A673 (cell line): ENCODE results near the gene UBE2E3. TPM values are rescaled to one million over a fixed set of nuclear protein-coding genes. Genes with fewer than 3 reads are reported as not detected.
"Not testable (repeated sequence)": the region's sequence is repeated elsewhere in the genome, so short reads cannot be mapped to it uniquely, and the experiment has no call there.

Experiments
- BruUV-seq: library from RNA; stranded (reverse); fragments of 400-500 nt; replicated peaks from 2 replicates; lab custom pipeline; 2021; lab: Mats Ljungman, UMichigan
- CTCF ChIA-PET: fragments of 300-600 bp; sonication (Branson Sonifier 250); formaldehyde crosslinking; loops from one replicate; lab custom pipeline; 2022; ENCODE audit warnings: antibody characterized with exemption; lab: Charles Lee
- POLR2A ChIA-PET: fragments of 300-600 bp; sonication (Branson Sonifier 250); formaldehyde crosslinking; loops from one replicate; lab custom pipeline; 2022; ENCODE audit warnings: antibody characterized with exemption; ENCODE audit not compliant: low non-redundant PET; lab: Charles Lee
- DNase-seq: peaks from one replicate; pipeline ENCODE4 v3.0.0-alpha.2; 2015; ENCODE audit warnings: low spot score
- H3K27ac ChIP-seq: fragments of 200-600 bp; sonication (generic); 2 replicates; pipeline ENCODE4 v1.5.1; 2016; ENCODE audit warnings: mixed run types, low read depth, mild to moderate bottlenecking, mixed read lengths, antibody characterized with exemption, low read length; ENCODE audit not compliant: poor library complexity, severe bottlenecking
- H3K27me3 ChIP-seq: fragments of 200-600 bp; sonication (generic); replicated peaks from 2 replicates; pipeline ENCODE4 v1.6.1; 2017; ENCODE audit warnings: mixed run types, low read depth, mild to moderate bottlenecking, mixed read lengths, antibody characterized with exemption, low read length; ENCODE audit not compliant: insufficient read depth, poor library complexity
- H3K36me3 ChIP-seq: fragments of 200-600 bp; sonication (generic); 2 replicates; pipeline ENCODE4 v1.6.1; 2016; ENCODE audit warnings: mixed run types, mild to moderate bottlenecking, mixed read lengths, antibody characterized with exemption, low read length; ENCODE audit not compliant: insufficient read depth, poor library complexity, severe bottlenecking
- H3K4me1 ChIP-seq: fragments of 200-600 bp; sonication (generic); 2 replicates; pipeline ENCODE4 v1.6.1; 2017; ENCODE audit warnings: mixed run types, mild to moderate bottlenecking, mixed read lengths, antibody characterized with exemption, low read length; ENCODE audit not compliant: insufficient read depth, poor library complexity, severe bottlenecking
- H3K4me3 ChIP-seq: fragments of 200-600 bp; sonication (generic); 2 replicates; pipeline ENCODE4 v1.5.1; 2016; ENCODE audit warnings: low read depth, mixed run types, mild to moderate bottlenecking, mixed read lengths, low read length; ENCODE audit not compliant: poor library complexity, severe bottlenecking
- H3K9me3 ChIP-seq: fragments of 200-600 bp; sonication (generic); 2 replicates; pipeline ENCODE4 v1.6.1; 2016; ENCODE audit warnings: mixed run types, low read depth, mild to moderate bottlenecking, mixed read lengths, antibody characterized with exemption, low read length; ENCODE audit not compliant: poor library complexity, severe bottlenecking
- EZH2 ChIP-seq: fragments of 200-600 bp; sonication (generic); IDR thresholded peaks from 2 replicates; pipeline ENCODE4 v1.6.1; 2017; ENCODE audit warnings: borderline replicate concordance, low read depth, mild to moderate bottlenecking, mixed read lengths, antibody characterized with exemption, low read length; ENCODE audit not compliant: poor library complexity, severe bottlenecking
- intact Hi-C: fragments of 100-400 bp; cut with micrococcal nuclease; formaldehyde crosslinking; loops from one replicate; pipeline ENCODE4 v1.10.0; 2022; ENCODE audit not compliant: unreplicated experiment
- total RNA-seq: library from RNA; stranded (reverse); gene quantifications from 2 replicates; pipeline ENCODE4 v1.2.3, GENCODE V29; 2021
- TF ChIP-seq, protein P1 (sequence below): fragments of 300-800, 200-600 bp; sonication (generic); conservative IDR thresholded peaks from 2 replicates; pipeline ENCODE4 v1.5.1; 2017; ENCODE audit warnings: low read depth, mild to moderate bottlenecking, antibody characterized with exemption, low read length, moderate library complexity, mixed read lengths

The UBE2E3 gene
- total RNA-seq, 1 experiment from 2014 or later: 103 TPM

DNA sequence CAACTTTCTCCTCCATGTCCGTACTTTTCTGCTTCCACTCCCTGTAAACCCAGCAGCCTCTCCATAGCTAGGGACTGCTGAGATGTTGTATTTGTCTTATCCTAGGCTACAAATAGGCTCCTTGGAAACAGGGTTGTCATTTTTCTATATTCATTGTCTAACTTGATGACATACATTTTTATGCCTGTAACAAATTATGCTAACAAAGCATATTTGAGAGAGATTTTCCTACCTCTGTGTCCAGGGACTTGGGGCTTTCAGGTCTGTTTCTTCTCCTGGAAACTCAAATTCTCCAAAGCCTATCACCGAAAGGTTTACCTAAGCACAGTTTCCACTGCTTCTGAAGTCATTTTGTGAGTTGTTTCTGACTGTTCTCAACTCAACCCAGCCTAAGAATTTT, 102.7 kb downstream of the UBE2E3 start:
- Histone ChIP-seq H3K4me1 (no peaks in the 10 kb centered on the region), H3K4me3 (no peak overlapping the region), H3K27me3 (no peaks in the 10 kb centered on the region), H3K27ac (no peak overlapping the region), H3K9me3 (no peaks in the 10 kb centered on the region), H3K36me3 (no peaks in the 10 kb centered on the region)
- ChIA-PET CTCF (no interaction called here), POLR2A (no interaction called here)
- intact Hi-C loops: no loop called here
- no peak for TF ChIP-seq EZH2
- TF ChIP-seq, protein P1, sequence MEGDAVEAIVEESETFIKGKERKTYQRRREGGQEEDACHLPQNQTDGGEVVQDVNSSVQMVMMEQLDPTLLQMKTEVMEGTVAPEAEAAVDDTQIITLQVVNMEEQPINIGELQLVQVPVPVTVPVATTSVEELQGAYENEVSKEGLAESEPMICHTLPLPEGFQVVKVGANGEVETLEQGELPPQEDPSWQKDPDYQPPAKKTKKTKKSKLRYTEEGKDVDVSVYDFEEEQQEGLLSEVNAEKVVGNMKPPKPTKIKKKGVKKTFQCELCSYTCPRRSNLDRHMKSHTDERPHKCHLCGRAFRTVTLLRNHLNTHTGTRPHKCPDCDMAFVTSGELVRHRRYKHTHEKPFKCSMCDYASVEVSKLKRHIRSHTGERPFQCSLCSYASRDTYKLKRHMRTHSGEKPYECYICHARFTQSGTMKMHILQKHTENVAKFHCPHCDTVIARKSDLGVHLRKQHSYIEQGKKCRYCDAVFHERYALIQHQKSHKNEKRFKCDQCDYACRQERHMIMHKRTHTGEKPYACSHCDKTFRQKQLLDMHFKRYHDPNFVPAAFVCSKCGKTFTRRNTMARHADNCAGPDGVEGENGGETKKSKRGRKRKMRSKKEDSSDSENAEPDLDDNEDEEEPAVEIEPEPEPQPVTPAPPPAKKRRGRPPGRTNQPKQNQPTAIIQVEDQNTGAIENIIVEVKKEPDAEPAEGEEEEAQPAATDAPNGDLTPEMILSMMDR: no peak
- BruUV-seq: no TSS peak
- no peak for DNase-seq

DNA sequence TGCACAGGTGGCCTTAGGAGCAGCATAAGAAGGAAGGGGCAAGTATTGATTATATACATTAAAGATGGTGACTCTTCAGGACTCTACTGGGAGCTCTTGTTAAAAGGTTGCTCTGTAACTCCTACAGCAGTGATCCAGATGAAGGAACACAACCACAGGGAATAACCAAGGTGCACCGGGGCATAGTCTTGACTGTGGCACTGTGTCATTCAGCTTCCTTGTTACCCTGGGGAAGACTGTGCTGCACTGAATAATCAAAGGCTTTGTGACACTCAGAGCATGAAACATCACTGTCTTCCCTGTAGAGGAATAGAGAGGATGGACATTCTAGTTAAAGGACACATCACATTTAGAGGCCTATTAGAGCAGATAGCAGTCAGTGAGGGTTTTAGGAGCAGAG, 105.3 kb downstream of the UBE2E3 start:
- POLR2A ChIA-PET: no interaction called here
- intact Hi-C loops: no loop called here
- H3K36me3 ChIP-seq: no peaks in the 10 kb centered on the region
- BruUV-seq: no TSS peak
- CTCF ChIA-PET: interaction anchor here (1.0 kb wide), 1 partner anchor 630 kb away, joined by 3 read pairs; no protein-coding TSS in a partner anchor
- TF ChIP-seq, protein P1: no peak
- no peak for TF ChIP-seq EZH2
- H3K4me1 ChIP-seq: no peaks in the 10 kb centered on the region
- no peak overlapping the region for H3K4me3 ChIP-seq
- no peak for DNase-seq
- no peaks in the 10 kb centered on the region for H3K27me3 ChIP-seq
- H3K9me3 ChIP-seq: no peaks in the 10 kb centered on the region
- no peak overlapping the region for H3K27ac ChIP-seq

DNA sequence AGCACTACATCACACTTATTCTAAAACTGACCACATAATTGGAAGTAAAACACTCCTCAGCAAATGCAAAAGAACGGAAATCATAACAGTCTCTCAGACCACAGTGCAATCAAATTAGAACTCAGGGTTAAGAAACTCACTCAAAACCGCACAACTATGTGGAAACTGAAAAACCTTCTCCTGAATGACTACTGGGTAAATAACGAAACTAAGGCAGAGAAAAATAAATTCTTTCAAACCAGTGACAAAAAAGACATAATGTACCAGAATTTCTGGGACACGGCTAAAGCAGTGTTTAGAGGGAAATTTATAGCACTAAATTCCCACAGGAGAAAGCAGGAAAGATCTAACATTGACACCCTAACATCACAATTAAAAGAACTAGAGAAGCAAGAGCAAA, 111.5 kb downstream of the UBE2E3 start:
- BruUV-seq, DNase-seq, intact Hi-C loops, H3K36me3 ChIP-seq, POLR2A ChIA-PET, H3K27me3 ChIP-seq, CTCF ChIA-PET, H3K4me1 ChIP-seq, H3K4me3 ChIP-seq, H3K27ac ChIP-seq, H3K9me3 ChIP-seq: not testable (repeated sequence)

DNA sequence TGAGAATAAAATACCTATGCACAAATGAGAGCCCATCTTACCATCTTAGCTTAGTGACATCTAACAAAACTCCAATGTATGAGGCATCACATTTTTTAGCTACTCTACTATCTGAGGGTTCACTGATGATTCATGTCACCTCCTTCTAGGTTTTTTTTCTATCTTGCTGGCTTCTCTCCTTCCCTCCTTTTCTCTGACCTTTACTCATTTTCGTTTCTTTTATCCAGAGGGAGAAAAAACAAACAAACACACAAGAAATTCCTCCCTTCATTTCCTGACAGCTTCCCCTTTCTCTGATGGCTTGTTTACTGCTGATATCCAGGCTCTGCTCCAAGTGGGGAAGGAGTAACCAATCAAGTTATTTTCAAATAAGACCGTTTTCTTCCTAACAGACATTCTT, 115.1 kb downstream of the UBE2E3 start:
- intact Hi-C loops: no loop called here
- H3K4me3 ChIP-seq: no peak overlapping the region
- DNase-seq: no peak
- ChIA-PET CTCF (no interaction called here), POLR2A (no interaction called here)
- TF ChIP-seq, protein P1: no peak
- no peak for TF ChIP-seq EZH2
- H3K27ac ChIP-seq: no peak overlapping the region
- no peaks in the 10 kb centered on the region for H3K27me3 ChIP-seq
- no peaks in the 10 kb centered on the region for H3K36me3 ChIP-seq
- BruUV-seq: no TSS peak
- H3K9me3 ChIP-seq: no peaks in the 10 kb centered on the region
- no peaks in the 10 kb centered on the region for H3K4me1 ChIP-seq
